ENCODE results near the gene TMEM165.
"Not testable (repeated sequence)": the region's sequence is repeated elsewhere in the genome, so short reads cannot be mapped to it uniquely, and the experiment has no call there.

Gene TMEM165

DNA sequence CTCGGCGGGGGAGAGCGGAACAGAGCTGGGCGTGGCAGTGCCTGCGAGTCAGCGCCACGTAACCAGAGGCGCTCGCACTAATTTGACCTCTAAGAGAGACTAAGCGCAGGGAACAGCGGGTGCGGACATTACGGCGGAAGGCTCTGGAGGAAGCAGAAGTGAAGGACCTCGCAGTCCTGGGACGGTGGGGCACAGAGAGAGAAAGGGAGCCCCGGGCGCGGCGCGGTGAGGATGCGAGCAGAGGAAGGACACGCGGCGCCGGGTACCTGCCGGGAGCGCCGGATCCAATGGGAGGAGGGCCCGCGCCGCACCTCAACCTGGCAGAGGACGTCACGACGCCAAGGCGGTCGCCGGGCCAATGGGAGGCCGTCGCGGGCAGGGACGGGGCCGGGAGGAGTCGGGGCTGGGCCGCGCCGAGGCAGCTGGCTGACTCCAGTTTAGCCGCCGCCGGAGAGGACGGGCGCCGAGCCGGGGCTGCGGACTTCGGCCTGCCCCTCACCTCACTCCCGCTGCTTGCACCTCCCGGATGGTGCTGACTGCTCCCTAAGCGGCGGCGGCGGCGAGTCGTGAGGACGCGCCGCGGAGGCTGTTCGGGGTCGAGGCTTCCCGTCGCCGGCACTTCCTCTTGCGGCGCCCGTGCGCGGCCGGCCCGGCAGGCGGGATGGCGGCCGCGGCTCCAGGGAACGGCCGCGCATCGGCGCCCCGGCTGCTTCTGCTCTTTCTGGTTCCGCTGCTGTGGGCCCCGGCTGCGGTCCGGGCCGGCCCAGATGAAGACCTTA, at the start of gene TMEM165:
Gene TMEM165 (plus strand): TSS at position 429 of the 779 bp plus-strand sequence. CDS start 233 bp downstream, at position 662.
- Histone ChIP-seq H3K4me3 (peak within 1 kb of the TSS; percentile 88 to 100 (median 94)), H3K36me3 (peaks cover 7 to 38% (median 32%) of the 10 kb centered on the region in 11 experiments; a peak in 20 of 22 replicates), H3K4me2 (peak within 1 kb of the TSS; percentile 92 to 99 (median 95)), H3K4me1 (peaks cover 25 to 49% (median 40%) of the 10 kb centered on the region in 10 experiments), H4K20me1 (peaks cover 36 to 48% (median 44%) of the 10 kb centered on the region in 11 experiments), H3K9me3 (replicated peaks in 1 of 11) (no peaks in the 10 kb centered on the region), H3K27ac (peak within 1 kb of the TSS; percentile 94 to 99 (median 96)), H3K9ac (peak within 1 kb of the TSS; percentile 95 to 99 (median 97)), H3K27me3 (no peaks in the 10 kb centered on the region)
- TF ChIP-seq Cebpa-rat (IDR thresholded peaks at IDR 0.05), result no peak

DNA sequence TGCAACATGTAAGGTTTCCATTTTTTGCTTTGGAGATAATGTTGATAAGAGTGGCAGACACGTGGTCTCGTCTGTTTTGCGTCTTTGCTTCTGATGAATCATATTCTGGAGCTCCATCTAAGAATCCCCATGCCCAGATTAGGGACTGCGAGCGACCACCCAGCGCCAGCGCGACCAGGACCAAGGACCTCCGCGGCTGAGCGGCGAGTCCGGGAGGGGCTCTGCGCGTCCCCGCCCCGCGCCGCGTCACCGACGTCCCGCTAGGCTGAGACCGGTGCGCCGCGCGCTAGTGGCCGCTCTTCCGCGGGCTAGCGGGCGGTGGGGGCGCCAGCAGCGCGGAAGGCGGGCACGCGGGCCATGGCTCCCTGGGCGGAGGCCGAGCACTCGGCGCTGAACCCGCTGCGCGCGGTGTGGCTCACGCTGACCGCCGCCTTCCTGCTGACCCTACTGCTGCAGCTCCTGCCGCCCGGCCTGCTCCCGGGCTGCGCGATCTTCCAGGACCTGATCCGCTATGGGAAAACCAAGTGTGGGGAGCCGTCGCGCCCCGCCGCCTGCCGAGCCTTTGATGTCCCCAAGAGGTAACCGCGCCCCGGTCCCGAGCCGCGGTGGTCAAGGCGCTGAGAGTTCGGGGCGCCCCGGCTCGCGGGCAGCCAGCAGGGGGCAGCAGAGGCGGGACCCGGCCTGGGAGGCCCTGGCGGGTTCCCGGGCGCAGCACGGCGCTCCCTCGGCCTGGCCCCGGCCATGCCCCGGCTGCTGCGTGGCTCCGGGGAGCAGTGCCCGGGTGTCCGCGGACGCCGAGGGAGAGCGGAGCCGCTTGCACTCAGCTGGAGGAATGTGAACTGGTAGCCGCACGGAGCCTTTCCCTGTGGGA, 49.5 kb upstream of the TMEM165 start, which contains the start of gene SRD5A3:
Gene SRD5A3 (plus strand): TSS at position 263 of the 871 bp plus-strand sequence. CDS start 95 bp downstream, at position 358.
- Histone ChIP-seq H3K9ac (peak within 1 kb of the TSS; percentile 85 to 95 (median 89)), H3K4me3 (peak within 1 kb of the TSS; percentile 63 to 82 (median 75)), H3K4me2 (peak within 1 kb of the TSS; percentile 86 to 98 (median 95)), H3K27me3 (no peaks in the 10 kb centered on the region), H3K27ac (peak within 1 kb of the TSS; percentile 84 to 95 (median 89)), H4K20me1 (no peaks in the 10 kb centered on the region; a peak in 1 of 22 replicates), H3K36me3 (peaks cover 0 to 6% (median 2%) of the 10 kb centered on the region in 11 experiments; a peak in 6 of 22 replicates), H3K4me1 (peaks cover 18 to 35% (median 22%) of the 10 kb centered on the region in 10 experiments), H3K9me3 (replicated peaks in 1 of 11) (peaks cover 0 to 17% (median 7%) of the 10 kb centered on the region in 11 experiments; a peak in 12 of 22 replicates)
- no peak for TF ChIP-seq Cebpa-rat (IDR thresholded peaks at IDR 0.05)

DNA sequence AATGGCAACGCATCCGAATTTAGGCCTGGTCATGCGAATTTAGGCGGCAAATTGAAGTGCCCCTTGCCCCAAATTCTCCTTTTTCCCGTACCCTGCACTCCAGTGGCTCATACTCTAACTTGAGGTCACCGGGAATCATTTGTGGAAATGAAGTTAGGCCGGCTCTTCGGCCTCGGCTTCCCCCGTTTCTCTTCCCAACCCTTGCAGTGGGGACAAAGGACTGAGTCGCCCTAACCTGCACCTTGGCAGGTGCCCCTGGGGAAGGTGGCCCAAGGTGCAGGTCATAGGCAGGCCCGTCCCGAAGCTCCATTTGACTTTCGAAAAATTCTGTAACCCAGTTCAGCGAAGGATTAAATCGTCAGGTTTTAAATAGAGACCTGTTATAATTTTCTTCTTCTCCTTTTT, 48.9 kb upstream of the TMEM165 start:
- peak overlapping the region; percentile 63 to 82 (median 75) for H3K4me3 ChIP-seq
- no peak for TF ChIP-seq Cebpa-rat (IDR thresholded peaks at IDR 0.05)
- H3K4me2 ChIP-seq, result peak overlapping the region; percentile 86 to 98 (median 95)
- H4K20me1 ChIP-seq, result no peaks in the 10 kb centered on the region; a peak in 1 of 22 replicates
- H3K27ac ChIP-seq, result peak overlapping the region; percentile 84 to 95 (median 89)
- peaks cover 2 to 19% (median 10%) of the 10 kb centered on the region in 11 experiments; a peak in 17 of 22 replicates for H3K9me3 ChIP-seq (replicated peaks in 1 of 11)
- no peaks in the 10 kb centered on the region for H3K27me3 ChIP-seq
- peaks cover 18 to 39% (median 22%) of the 10 kb centered on the region in 10 experiments for H3K4me1 ChIP-seq
- H3K36me3 ChIP-seq, result peaks cover 0 to 13% (median 9%) of the 10 kb centered on the region in 11 experiments; a peak in 16 of 22 replicates
- peak overlapping the region; percentile 85 to 95 (median 89) for H3K9ac ChIP-seq

DNA sequence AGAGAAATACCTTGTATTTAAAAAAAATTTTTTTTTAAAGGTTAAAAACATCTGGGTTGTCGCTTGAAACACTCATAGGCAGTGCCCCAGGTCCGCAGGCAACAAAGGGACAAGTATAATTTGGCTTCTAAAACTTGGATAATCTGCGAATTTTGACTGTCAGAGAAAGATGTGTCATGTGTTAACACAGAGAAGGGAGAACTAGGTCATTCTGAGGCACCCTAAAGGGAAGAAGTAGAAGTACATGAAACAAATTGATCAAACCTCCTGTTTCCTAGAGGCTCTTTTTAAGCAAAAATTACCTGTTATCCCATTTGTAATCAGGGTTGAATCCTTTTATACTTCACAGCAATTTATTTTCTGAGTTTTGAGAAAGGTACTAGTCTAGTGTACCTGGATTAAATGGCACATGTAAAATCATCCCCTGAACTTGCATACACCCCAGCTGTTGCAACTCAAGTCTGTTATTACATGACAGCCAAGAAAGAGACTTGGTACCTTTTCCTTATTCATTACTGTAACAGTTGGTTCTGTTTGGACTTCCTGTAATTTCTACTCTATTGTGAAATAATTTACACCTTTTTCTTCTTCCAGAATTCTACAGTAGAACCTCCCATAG, 48.0 kb upstream of the TMEM165 start:
- Histone ChIP-seq H3K9me3 (replicated peaks in 1 of 11) (peaks cover 6 to 25% (median 17%) of the 10 kb centered on the region in 11 experiments; a peak in 21 of 22 replicates), H3K27ac (0 out of 22 replicates have a peak overlapping the region, but pooled peaks of 1 of the 11 experiments have one; percentile 88), H3K27me3 (no peaks in the 10 kb centered on the region), H3K4me3 (peak overlapping the region in 2 of 10 experiments; percentile 63 to 75; a peak in 1 of 20 replicates), H3K4me1 (peaks cover 18 to 46% (median 22%) of the 10 kb centered on the region in 10 experiments), H3K36me3 (peaks cover 0 to 21% (median 16%) of the 10 kb centered on the region in 11 experiments; a peak in 17 of 22 replicates), H3K9ac (peak overlapping the region in 6 of 11 experiments; percentile 88 to 93 (median 90); a peak in 5 of 22 replicates), H4K20me1 (no peaks in the 10 kb centered on the region; a peak in 1 of 22 replicates), H3K4me2 (peak overlapping the region; percentile 86 to 98 (median 95); a peak in 21 of 22 replicates)
- no peak for TF ChIP-seq Cebpa-rat (IDR thresholded peaks at IDR 0.05)

DNA sequence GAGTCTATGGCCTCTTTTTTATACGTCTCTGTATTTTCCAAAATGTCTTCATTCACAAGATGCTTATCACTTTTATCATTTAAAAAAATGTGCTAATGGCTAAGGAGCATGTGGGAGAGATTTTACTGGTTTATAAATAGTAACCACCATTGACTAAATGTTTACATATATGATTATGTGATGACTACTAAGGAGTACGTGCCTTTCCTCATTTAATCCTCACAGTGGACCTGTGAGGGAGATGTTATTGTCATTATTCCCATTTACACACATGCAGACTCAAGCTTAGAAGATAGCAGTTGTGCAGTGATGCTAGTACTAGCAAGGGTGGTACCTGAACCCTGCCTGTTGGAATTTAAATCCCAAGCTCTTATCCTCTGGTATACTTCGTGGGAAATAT, 47.3 kb upstream of the TMEM165 start:
- Histone ChIP-seq H3K9me3 (replicated peaks in 1 of 11) (peaks cover 8 to 28% (median 21%) of the 10 kb centered on the region in 11 experiments), H3K4me2 (peak overlapping the region in 5 of 11 experiments; percentile 10 to 98 (median 95); a peak in 7 of 22 replicates), H3K27me3 (no peaks in the 10 kb centered on the region), H3K4me3 (no peak overlapping the region), H3K9ac (no peak overlapping the region), H3K36me3 (peaks cover 0 to 28% (median 24%) of the 10 kb centered on the region in 11 experiments; a peak in 19 of 22 replicates), H4K20me1 (no peaks in the 10 kb centered on the region; a peak in 1 of 22 replicates), H3K4me1 (peaks cover 18 to 46% (median 22%) of the 10 kb centered on the region in 10 experiments), H3K27ac (no peak overlapping the region)
- TF ChIP-seq Cebpa-rat (IDR thresholded peaks at IDR 0.05), result no peak

DNA sequence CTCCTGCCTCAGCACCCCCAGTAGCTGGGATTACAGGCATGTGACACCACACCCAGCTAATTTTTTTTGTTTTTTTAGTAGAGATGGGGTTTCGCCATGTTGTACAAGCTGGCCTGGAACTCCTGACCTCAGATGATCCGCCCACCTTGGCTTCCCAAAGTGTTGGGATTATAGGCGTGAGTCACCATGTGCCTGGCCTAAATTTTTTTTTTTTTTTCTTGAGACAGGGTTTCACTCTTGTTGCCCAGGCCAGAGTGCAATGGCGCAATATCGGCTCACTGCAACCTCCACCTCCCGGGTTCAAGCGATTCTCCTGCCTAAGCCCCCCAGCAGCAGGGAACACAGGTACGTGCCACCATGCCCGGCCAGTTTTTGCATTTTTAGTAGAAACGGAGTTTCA, 44.9 kb upstream of the TMEM165 start:
- H3K9ac ChIP-seq, H3K4me3 ChIP-seq, H3K27me3 ChIP-seq, H3K27ac ChIP-seq, H4K20me1 ChIP-seq: not testable (repeated sequence)
- peaks cover 18 to 46% (median 22%) of the 10 kb centered on the region in 10 experiments for H3K4me1 ChIP-seq
- H3K9me3 ChIP-seq (replicated peaks in 1 of 11), result peaks cover 14 to 37% (median 26%) of the 10 kb centered on the region in 11 experiments
- peaks cover 0 to 36% (median 30%) of the 10 kb centered on the region in 11 experiments; a peak in 19 of 22 replicates for H3K36me3 ChIP-seq
- H3K4me2 ChIP-seq, result peak overlapping the region in 1 of 11 experiments; percentile 26; a peak in 2 of 22 replicates

DNA sequence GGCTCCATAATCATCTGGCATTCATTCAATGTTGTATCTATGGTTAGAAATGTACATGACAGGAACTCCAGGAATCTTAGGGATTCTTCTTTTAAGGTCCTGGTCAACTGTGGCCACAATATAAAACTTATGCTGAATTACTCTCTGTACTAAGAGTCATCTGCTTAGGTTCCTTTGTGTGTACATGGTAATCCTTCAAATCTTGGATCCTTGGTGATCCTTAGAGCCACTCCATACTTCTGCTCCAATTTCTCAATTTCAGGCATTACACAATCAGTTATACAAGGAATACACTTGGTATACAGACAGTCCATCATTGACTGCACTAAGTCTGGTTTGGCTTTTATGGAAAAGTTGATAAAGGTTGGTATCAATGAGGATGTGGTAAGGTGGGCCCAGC, 43.9 kb upstream of the TMEM165 start:
- H3K4me3 ChIP-seq, result no peak overlapping the region
- H3K27ac ChIP-seq, result no peak overlapping the region
- H3K4me1 ChIP-seq, result peaks cover 16 to 53% (median 20%) of the 10 kb centered on the region in 10 experiments
- no peak for TF ChIP-seq Cebpa-rat (IDR thresholded peaks at IDR 0.05)
- no peak overlapping the region for H3K9ac ChIP-seq
- peaks cover 0 to 36% (median 30%) of the 10 kb centered on the region in 11 experiments; a peak in 19 of 22 replicates for H3K36me3 ChIP-seq
- 0 out of 22 replicates have a peak overlapping the region, but pooled peaks of 1 of the 11 experiments have one; percentile 19 for H3K4me2 ChIP-seq
- H4K20me1 ChIP-seq, result no peaks in the 10 kb centered on the region; a peak in 1 of 22 replicates
- H3K9me3 ChIP-seq (replicated peaks in 1 of 11), result peaks cover 14 to 37% (median 26%) of the 10 kb centered on the region in 11 experiments
- no peaks in the 10 kb centered on the region for H3K27me3 ChIP-seq

GRCh38 chr4:55352726-55353125, 43.0 kb upstream of the TMEM165 start:
- H3K36me3 ChIP-seq, result peaks cover 0 to 36% (median 30%) of the 10 kb centered on the region in 11 experiments; a peak in 19 of 22 replicates
- H3K27ac ChIP-seq, result no peak overlapping the region
- H3K27me3 ChIP-seq, result no peaks in the 10 kb centered on the region
- no peak overlapping the region for H3K4me2 ChIP-seq
- H3K4me1 ChIP-seq, result peaks cover 7 to 53% (median 16%) of the 10 kb centered on the region in 10 experiments
- no peaks in the 10 kb centered on the region; a peak in 1 of 22 replicates for H4K20me1 ChIP-seq
- H3K4me3 ChIP-seq, result no peak overlapping the region
- H3K9ac ChIP-seq, result no peak overlapping the region
- peaks cover 14 to 37% (median 26%) of the 10 kb centered on the region in 11 experiments for H3K9me3 ChIP-seq (replicated peaks in 1 of 11)
- no peak for TF ChIP-seq Cebpa-rat (IDR thresholded peaks at IDR 0.05)

DNA sequence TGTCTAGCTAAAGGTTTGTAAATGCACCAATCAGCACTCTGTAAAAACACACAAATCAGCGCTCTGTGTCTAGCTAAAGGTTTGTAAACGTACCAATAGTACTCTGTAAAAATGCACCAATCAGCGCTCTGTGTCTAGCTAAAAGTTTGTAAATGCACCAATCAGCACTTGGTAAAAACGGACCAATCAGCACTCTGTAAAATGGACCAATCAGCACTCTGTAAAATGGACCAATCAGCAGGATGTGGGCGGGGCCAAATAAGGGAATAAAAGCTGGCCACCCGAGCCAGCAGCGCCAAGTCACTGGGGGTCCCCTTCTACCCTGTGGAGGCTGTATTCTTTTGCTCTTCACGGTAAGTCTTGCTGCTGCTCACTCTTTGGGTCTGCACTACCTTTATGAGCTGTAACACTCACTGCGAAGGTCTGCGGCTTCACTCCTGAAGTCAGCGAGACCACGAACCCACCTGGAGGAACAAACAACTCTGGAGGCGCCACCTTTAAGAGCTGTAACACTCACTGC, 42.5 kb upstream of the TMEM165 start:
- not testable (repeated sequence) for H4K20me1 ChIP-seq, H3K4me3 ChIP-seq, H3K27ac ChIP-seq, H3K27me3 ChIP-seq, H3K4me2 ChIP-seq, H3K9ac ChIP-seq
- Histone ChIP-seq H3K36me3 (peaks cover 0 to 36% (median 30%) of the 10 kb centered on the region in 11 experiments; a peak in 19 of 22 replicates), H3K9me3 (replicated peaks in 1 of 11) (peaks cover 14 to 37% (median 26%) of the 10 kb centered on the region in 11 experiments), H3K4me1 (peaks cover 2 to 53% (median 15%) of the 10 kb centered on the region in 10 experiments; a peak in 19 of 20 replicates)
